ENCODE data around the gene PINLYP. TPM values are rescaled to one million over a fixed set of nuclear protein-coding genes. Genes with fewer than 3 reads are reported as not detected.

PINLYP gene
- total RNA-seq, 1 experiment from 2014 or later: 0.17 TPM

- no peaks in the 10 kb centered on the region for H3K9me3 ChIP-seq (ENCODE audit: control insufficient read depth in 1 of 2, insufficient read depth in 1 of 2, low read depth in 1 of 2, low read length in 2 of 2)
- no peak overlapping the region for H3K4me3 ChIP-seq (replicated peaks in 1 of 2; ENCODE audit: low read depth in 1 of 2, low read length in 2 of 2)
- H4K20me1 ChIP-seq (ENCODE audit: insufficient read depth): no peaks in the 10 kb centered on the region
- TF ChIP-seq JUND (IDR thresholded peaks at IDR 0.05) (no peak), ELF1 (IDR thresholded peaks at IDR 0.05; ENCODE audit: borderline replicate concordance, low read depth) (no peak), EZH2phosphoT487 (IDR thresholded peaks at IDR 0.05; ENCODE audit: borderline replicate concordance) (no peak), SP1 (IDR thresholded peaks at IDR 0.05; ENCODE audit: low read depth) (no peak), SIN3A (IDR thresholded peaks at IDR 0.05; ENCODE audit: low read depth) (no peak), ATF3 (IDR thresholded peaks at IDR 0.05) (no peak), FOSL1 (IDR thresholded peaks at IDR 0.05; ENCODE audit: low read depth) (no peak), EGR1 (IDR thresholded peaks at IDR 0.05; ENCODE audit: low read depth) (no peak), CTCF (IDR thresholded peaks at IDR 0.05 in 2 of 3, conservative IDR thresholded peaks at IDR 0.05 in 1 of 3; ENCODE audit: borderline replicate concordance in 1 of 3, insufficient read depth in 1 of 3, low read depth in 2 of 3, low read length in 2 of 3) (no peak)
- BruUV-seq (replicated peaks): no TSS peak
- no peak overlapping the region for H3K4me2 ChIP-seq (ENCODE audit: low read length)
- intact Hi-C loops (cut with micrococcal nuclease): no loop called here
- no peak overlapping the region for H3K27ac ChIP-seq (ENCODE audit: low read depth, low read length)
- POLR2A ChIA-PET: no interaction called here
- CTCF ChIA-PET: no interaction called here
- DNase-seq (ENCODE audit: low read depth, low spot score) (no peak), ATAC-seq (no peak)
- no peak overlapping the region for H3K9ac ChIP-seq (ENCODE audit: low read length)
- H2AFZ ChIP-seq (ENCODE audit: low read depth, low read length, poor library complexity, severe bottlenecking): no peak overlapping the region
- no peaks in the 10 kb centered on the region for H3K9me2 ChIP-seq (ENCODE audit: insufficient read depth)
- no peaks in the 10 kb centered on the region for H3K27me3 ChIP-seq (ENCODE audit: insufficient read depth, low read length)
- H3K36me3 ChIP-seq (ENCODE audit: control insufficient read depth in 1 of 2, insufficient read depth in 2 of 2, low read length in 2 of 2): no peaks in the 10 kb centered on the region
- no peaks in the 10 kb centered on the region for H3K79me2 ChIP-seq (ENCODE audit: insufficient read depth, low read length)
- peaks cover 0 to 5% of the 10 kb centered on the region in 2 experiments; a peak in 1 of 4 replicates for H3K4me1 ChIP-seq (ENCODE audit: control insufficient read depth in 1 of 2, insufficient read depth in 2 of 2, low read length in 2 of 2)
- RAD21 ChIA-PET (ENCODE audit: low non-redundant PET in 1 of 2, low total read pairs in 2 of 2, uncharacterized antibody in 2 of 2, unreplicated experiment in 2 of 2): no interaction called here
Observed at GRCh38 chr19:43581467-43581866, 5.9 kb downstream of the PINLYP start.

GRCh38 chr19:43582495-43582894 lies 6.9 kb downstream of the PINLYP start:
- no peaks in the 10 kb centered on the region for H3K79me2 ChIP-seq (ENCODE audit: insufficient read depth, low read length)
- ATAC-seq (no peak), DNase-seq (ENCODE audit: low read depth, low spot score) (no peak)
- intact Hi-C loops (cut with micrococcal nuclease): no loop called here
- H3K36me3 ChIP-seq (ENCODE audit: control insufficient read depth in 1 of 2, insufficient read depth in 2 of 2, low read length in 2 of 2): no peaks in the 10 kb centered on the region
- no peaks in the 10 kb centered on the region for H4K20me1 ChIP-seq (ENCODE audit: insufficient read depth)
- peaks cover 0 to 4% of the 10 kb centered on the region in 2 experiments; a peak in 1 of 4 replicates for H3K4me1 ChIP-seq (ENCODE audit: control insufficient read depth in 1 of 2, insufficient read depth in 2 of 2, low read length in 2 of 2)
- ChIA-PET CTCF (interaction anchor here (1.0 kb wide), 1 partner anchor 14 kb away, joined by 3 read pairs; the partner anchor contains the start of genes IRGQ and ZNF576), POLR2A (no interaction called here), RAD21 (ENCODE audit: low non-redundant PET in 1 of 2, low total read pairs in 2 of 2, uncharacterized antibody in 2 of 2, unreplicated experiment in 2 of 2) (no interaction called here)
- H2AFZ ChIP-seq (ENCODE audit: low read depth, low read length, poor library complexity, severe bottlenecking): no peak overlapping the region
- no peak overlapping the region for H3K4me2 ChIP-seq (ENCODE audit: low read length)
- no TSS peak for BruUV-seq (replicated peaks)
- no peaks in the 10 kb centered on the region for H3K27me3 ChIP-seq (ENCODE audit: insufficient read depth, low read length)
- H3K9me2 ChIP-seq (ENCODE audit: insufficient read depth): no peaks in the 10 kb centered on the region
- no peak for TF ChIP-seq POLR2A (IDR thresholded peaks at IDR 0.05; ENCODE audit: borderline replicate concordance, extremely low read depth, insufficient read depth, insufficient read length)
- no peak for TF ChIP-seq TCF7L2 (IDR thresholded peaks at IDR 0.05; ENCODE audit: borderline replicate concordance, extremely low read depth, insufficient read depth, insufficient read length)
- TF ChIP-seq POLR2AphosphoS5 (IDR thresholded peaks at IDR 0.05; ENCODE audit: low read depth, low read length): no peak
- TF ChIP-seq CEBPB (IDR thresholded peaks at IDR 0.05; ENCODE audit: low read depth): no peak
- H3K9ac ChIP-seq (ENCODE audit: low read length): no peak overlapping the region
- no peak overlapping the region for H3K27ac ChIP-seq (ENCODE audit: low read depth, low read length)
- H3K9me3 ChIP-seq (ENCODE audit: control insufficient read depth in 1 of 2, insufficient read depth in 1 of 2, low read depth in 1 of 2, low read length in 2 of 2): no peaks in the 10 kb centered on the region
- no peak overlapping the region for H3K4me3 ChIP-seq (replicated peaks in 1 of 2; ENCODE audit: low read depth in 1 of 2, low read length in 2 of 2)

Measured in HCT116 (cell line).